Fibroblast of villous mesenchyme (primary cell): ENCODE results near the gene OXCT2. TPM values are rescaled to one million over a fixed set of nuclear protein-coding genes. Genes with fewer than 3 reads are reported as not detected.
"Not testable (repeated sequence)": the region's sequence is repeated elsewhere in the genome, so short reads cannot be mapped to it uniquely, and the experiment has no call there.

Source experiments
- DNase-seq: peaks from one replicate; pipeline ENCODE4 v3.0.0-alpha.2; 2010; ENCODE audit warnings: low read depth
- H3K4me3 ChIP-seq: 2 replicates; pipeline ENCODE4 v1.5.1; 2011; ENCODE audit warnings: low read depth, mild to moderate bottlenecking, low read length
- total RNA-seq: library from RNA; depleted of rRNA; stranded (reverse); fragments of >200 nt; gene quantifications from 2 replicates; pipeline ENCODE4 v1.2.3, GENCODE V29; 2012
- TF ChIP-seq, protein P1 (sequence below): IDR thresholded peaks from 2 replicates; pipeline ENCODE4 v1.5.1; 2012; ENCODE audit warnings: low read depth, mild to moderate bottlenecking, low read length; ENCODE audit not compliant: insufficient read depth

OXCT2 gene
- total RNA-seq, 1 donor: 1.7 TPM

DNA sequence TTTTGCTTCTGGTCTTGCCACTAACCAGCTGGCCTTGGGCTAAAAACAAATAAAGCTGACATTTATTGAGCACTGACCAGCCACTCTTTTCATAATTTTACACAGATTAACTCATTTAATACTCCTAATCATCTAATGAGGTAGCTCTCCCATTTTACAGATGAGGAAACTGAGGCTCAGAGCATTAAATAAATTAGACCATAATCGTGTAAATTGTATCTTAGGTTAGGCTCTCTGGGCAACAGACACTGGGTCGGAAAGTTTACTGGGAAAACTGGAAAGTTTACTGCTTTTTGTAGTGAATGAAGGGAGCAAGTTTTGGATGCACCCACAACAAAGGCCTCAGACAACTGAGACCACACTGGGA lies 10.2 kb upstream of the OXCT2 start:
- no peak overlapping the region for H3K4me3 ChIP-seq
- TF ChIP-seq, protein P1, sequence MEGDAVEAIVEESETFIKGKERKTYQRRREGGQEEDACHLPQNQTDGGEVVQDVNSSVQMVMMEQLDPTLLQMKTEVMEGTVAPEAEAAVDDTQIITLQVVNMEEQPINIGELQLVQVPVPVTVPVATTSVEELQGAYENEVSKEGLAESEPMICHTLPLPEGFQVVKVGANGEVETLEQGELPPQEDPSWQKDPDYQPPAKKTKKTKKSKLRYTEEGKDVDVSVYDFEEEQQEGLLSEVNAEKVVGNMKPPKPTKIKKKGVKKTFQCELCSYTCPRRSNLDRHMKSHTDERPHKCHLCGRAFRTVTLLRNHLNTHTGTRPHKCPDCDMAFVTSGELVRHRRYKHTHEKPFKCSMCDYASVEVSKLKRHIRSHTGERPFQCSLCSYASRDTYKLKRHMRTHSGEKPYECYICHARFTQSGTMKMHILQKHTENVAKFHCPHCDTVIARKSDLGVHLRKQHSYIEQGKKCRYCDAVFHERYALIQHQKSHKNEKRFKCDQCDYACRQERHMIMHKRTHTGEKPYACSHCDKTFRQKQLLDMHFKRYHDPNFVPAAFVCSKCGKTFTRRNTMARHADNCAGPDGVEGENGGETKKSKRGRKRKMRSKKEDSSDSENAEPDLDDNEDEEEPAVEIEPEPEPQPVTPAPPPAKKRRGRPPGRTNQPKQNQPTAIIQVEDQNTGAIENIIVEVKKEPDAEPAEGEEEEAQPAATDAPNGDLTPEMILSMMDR: no peak
- DNase-seq: no peak

DNA sequence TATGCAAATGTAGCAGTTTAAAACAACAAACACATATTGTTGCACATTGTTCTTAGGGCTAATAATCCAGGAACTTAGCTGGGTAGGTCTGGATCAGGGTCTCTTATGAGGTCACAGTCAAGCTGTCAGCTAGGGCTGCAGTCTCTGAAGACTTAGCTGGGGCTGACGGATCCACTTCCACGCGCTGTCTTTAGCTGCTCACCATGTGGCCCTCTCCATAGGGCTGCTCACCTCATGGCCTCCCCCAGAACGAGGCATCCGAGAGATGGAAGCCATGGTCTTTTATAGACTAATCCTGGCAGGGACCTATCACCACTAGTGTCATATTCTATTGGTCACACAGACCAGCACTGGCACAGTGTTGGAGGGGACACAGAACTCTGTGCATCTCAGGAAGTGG lies 8.7 kb upstream of the OXCT2 start:
- TF ChIP-seq, protein P1: no peak
- DNase-seq: no peak
- no peak overlapping the region for H3K4me3 ChIP-seq

DNA sequence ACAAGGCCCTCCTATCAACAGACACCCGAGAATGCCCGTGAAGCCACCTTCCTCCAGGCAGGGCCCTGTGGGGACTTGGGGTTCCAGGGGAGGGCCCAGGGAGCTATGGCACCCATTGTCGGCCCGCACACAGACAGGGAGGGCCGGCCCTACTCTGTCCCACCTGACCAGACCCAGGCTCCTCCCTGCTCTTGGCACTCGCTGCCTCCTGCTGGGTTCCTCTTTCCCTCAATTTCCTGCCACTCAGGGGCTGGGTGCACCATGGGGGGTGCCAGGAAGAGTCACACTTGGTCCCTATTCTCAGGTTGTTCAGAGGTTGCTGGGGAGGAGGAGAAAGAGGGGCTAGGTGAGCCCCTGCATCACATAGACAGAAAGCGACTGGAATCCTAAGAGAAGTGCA lies 8.0 kb upstream of the OXCT2 start:
- DNase-seq: no peak
- TF ChIP-seq, protein P1: no peak
- no peak overlapping the region for H3K4me3 ChIP-seq

DNA sequence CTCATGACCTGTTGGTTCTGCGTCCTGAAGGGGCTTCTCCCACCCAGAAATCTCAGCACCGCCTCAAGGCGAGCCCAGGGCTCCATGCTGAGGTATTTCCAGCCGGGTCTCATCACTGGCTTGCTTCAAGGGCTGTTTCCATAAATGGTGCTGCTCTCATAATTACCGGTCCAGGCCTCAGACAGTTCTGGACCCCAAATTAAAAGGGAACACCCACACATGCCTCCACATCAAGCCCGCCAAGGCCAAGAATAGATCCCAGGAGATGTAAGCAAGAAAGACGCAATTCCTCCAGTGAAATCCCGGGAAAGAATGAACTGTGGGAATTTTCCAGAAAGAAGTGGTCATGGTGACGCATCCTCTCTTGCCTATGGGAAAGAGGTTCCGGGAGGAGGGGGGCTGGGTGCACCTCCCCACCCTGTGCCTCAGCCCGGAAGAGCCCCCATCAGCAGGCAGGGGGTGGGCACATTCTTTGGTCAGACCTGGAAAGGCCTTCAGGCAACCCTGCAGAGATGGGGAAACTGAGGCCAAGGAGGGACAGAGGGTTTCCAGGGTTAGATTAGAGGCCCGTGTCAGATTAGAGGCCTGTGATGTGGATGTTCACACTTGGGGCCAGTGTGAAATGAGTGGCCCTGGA lies 7.4 kb upstream of the OXCT2 start:
- DNase-seq, H3K4me3 ChIP-seq: not testable (repeated sequence)

DNA sequence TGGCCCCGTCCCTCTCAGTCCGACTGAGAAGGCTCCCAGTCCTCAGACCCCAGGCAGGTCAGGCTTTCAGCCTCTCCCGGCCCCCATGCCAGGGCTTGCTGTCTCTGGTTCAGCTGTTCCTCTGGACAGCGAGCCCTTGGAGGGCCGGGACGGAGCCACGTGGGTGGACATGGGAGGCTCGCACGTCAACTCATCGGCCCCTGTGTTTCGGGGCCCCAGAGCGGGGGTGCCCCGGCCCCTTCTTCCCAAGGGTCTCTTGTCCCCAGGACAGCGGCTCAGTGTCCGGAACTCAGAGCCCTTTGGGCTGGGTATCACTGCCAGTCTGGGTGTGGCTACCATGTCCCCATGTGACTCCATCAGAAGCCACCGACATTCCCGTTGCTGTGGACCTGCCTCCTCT lies 6.7 kb upstream of the OXCT2 start:
- not testable (repeated sequence) for DNase-seq, H3K4me3 ChIP-seq

DNA sequence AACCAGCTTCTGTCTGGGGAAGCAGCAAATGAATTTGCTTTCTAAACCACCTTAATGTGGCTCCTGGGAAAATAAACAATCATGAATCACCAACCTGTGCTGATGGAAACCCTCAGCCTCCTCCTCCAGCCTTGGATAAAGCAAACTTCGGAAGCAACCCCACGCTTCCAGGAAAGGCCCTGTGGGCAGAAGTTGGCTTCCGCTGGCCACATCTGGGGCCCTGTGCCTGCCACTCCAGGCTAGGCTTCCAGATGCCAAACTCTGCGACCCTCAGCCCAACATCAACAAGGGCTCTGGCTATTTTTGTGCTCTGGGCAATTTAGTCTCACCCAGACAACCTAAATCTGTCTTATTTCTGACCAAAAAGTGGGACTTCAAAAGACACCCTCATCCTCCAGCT lies 6.2 kb upstream of the OXCT2 start:
- no peak overlapping the region for H3K4me3 ChIP-seq
- DNase-seq: no peak
- TF ChIP-seq, protein P1: no peak

DNA sequence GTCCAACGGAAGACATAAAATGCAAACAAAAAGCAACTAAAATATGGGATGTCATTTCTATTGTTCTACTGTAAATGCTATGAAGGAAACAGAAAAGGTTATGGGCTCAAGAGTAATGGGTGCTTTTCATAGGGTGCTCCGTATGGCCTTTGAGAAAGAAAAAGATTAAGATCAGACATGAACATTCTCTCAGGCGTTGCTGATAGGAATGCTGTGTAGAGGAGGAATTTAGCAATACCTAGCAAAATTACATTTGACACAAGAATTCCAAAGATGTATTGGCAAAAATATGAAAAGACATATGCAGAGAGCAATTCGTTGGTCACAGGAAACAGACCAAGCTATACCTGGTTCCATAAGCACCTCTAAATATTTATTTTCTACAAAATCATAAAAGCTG lies 5.7 kb upstream of the OXCT2 start:
- no peak overlapping the region for H3K4me3 ChIP-seq
- DNase-seq: no peak

DNA sequence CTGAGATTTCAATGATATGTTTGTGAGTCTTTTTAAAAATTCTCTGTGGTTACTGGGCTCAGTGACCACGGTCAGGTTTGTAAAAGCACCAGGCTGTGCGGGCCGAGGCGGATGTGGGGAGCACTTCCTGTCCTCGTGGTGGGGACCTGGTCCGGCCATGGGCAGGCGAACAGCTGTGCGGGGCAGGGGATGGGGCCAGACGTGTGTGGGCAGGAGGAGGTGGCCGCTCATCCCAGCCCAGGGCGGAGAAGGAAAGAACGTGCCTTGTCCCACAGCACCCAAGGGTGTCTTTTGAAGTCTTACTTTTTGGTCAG lies 5.2 kb upstream of the OXCT2 start:
- H3K4me3 ChIP-seq: no peak overlapping the region
- no peak for DNase-seq
- TF ChIP-seq, protein P1: no peak

More for the DNA sequence above, 5.7 kb upstream of the OXCT2 start:
- TF ChIP-seq, protein P1: no peak

DNA sequence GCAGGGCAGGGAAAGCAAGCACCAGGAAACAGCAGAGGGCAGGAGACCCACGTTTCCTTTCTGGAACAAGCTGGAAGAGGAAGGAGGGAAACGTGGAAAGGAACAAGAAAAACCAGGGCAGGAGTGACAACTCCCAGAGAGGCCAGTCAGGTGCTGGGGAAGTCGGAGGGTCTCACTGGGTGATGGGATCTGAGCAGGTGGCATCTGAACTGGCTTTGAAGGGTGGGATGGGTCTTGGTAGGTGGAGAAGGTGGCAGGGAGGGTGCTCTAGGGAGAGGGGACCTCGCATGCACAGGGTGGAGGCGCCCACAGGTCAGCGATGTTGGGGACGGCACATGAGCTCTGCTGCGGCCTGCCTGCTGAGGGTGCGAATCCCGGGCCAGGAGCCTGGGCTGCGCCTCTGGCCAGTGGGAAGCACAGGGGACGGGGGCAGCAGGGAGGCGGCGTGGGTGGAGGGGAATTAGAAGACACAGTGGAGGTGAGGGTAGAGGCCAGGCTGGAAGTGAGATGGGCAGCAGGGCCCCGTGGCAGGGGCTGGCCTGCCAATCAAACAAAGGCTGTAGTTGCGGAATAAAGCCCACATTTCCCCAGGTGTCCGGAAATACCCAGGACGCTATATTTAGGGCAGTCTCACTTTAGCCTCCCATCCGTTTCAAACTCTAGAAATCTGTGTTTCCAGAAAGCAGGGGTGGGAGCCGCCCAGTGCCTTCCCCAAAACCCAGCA lies 4.7 kb upstream of the OXCT2 start:
- not testable (repeated sequence) for H3K4me3 ChIP-seq, DNase-seq

DNA sequence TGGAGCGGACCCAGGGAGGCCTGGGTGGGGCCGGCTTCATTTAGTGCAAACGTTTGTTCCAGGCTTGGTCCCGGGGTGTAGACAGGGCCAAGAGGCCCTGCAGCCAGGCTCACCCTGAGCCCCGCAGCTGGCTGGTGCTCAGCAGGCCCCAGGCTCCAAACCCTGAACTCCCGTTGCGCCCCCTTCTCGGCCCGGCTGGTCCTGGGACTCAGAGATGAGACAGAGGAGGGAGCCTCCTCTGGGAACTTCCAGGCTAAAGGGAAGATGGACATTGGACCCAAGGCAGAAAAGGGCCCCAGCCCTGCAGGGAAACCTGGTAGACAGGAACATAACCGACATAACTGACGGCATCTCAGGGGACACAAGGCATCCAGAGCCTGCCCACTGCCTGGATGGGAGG lies 4.0 kb upstream of the OXCT2 start:
- DNase-seq, H3K4me3 ChIP-seq: not testable (repeated sequence)

DNA sequence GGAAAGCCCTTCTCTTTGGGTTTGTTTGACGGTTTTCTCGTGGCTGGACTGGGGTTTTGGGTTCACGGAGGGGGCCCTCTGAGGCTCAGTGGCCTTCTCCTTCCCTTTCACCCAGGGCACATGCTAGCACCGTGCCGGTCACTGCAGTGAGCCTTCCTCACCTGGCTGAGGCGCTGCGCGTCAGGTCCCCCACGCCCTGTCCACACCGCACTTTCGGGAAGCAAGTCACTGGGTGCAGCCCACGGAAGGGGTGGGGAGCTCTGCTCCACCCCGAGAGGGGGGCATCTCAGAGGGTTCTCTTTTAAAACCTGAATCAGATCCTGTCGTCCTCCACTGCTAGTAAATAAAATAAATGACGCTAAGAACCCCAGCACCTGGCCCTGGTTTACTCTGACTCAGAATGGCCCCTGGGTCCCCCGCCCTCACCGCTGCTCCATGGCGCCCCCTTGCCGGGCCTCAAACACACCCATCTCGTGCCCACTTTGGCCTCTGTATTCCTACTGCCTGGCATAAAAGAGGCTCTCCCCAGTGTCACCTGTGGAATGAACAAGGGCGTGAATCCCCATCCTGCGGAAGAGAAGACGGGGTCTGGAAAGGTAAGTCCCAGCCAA lies 2.3 kb upstream of the OXCT2 start:
- not testable (repeated sequence) for H3K4me3 ChIP-seq

More for the DNA sequence above, 2.3 kb upstream of the OXCT2 start:
- not testable (repeated sequence) for DNase-seq
